NB4 (cell line): ENCODE measurements around the gene DENND2C.

Experiments
- DNase-seq: peaks from one replicate; pipeline ENCODE4 v3.0.0; 2010; ENCODE audit warnings: low read depth
- H3K4me3 ChIP-seq: one replicate; pipeline ENCODE4 v1.5.1; 2011; ENCODE audit warnings: mild to moderate bottlenecking, low read depth, low read length, moderate library complexity
- CTCF ChIP-seq: IDR thresholded peaks from one replicate; pipeline ENCODE4 v1.5.1; 2012; ENCODE audit warnings: low read depth, low read length
- MYC ChIP-seq: IDR thresholded peaks from 2 replicates; pipeline ENCODE4 v1.6.1; 2011; ENCODE audit warnings: low read depth, low read length
- POLR2A ChIP-seq: IDR thresholded peaks from 2 replicates; pipeline ENCODE4 v1.6.1; 2011; ENCODE audit warnings: mild to moderate bottlenecking; ENCODE audit not compliant: insufficient read length; ENCODE audit errors: extremely low read depth
- TF ChIP-seq, protein P1 (sequence below): IDR thresholded peaks from 2 replicates; pipeline ENCODE4 v1.6.1; 2011; ENCODE audit warnings: low read depth, low read length

Gene DENND2C

GRCh38 chr1:114696810-114697209, 27.0 kb upstream of the DENND2C start:
- H3K4me3 ChIP-seq = no peak overlapping the region
- TF ChIP-seq, protein P1, sequence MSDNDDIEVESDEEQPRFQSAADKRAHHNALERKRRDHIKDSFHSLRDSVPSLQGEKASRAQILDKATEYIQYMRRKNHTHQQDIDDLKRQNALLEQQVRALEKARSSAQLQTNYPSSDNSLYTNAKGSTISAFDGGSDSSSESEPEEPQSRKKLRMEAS = no peak
- TF ChIP-seq MYC = no peak
- TF ChIP-seq CTCF = no peak
- TF ChIP-seq POLR2A = no peak
- DNase-seq = no peak

- TF ChIP-seq MYC (no peak), POLR2A (no peak), CTCF (no peak)
- TF ChIP-seq, protein P1 = no peak
- H3K4me3 ChIP-seq = no peak within 1 kb of the TSS
- no peak for DNase-seq
These were observed 25.7 kb upstream of the DENND2C start, which contains the start of gene AMPD1 for GRCh38 chr1:114695430-114696058. TSS of gene AMPD1 (minus strand) at chr1:114695546. CDS start at chr1:114695471, 75 bp downstream.

DNA sequence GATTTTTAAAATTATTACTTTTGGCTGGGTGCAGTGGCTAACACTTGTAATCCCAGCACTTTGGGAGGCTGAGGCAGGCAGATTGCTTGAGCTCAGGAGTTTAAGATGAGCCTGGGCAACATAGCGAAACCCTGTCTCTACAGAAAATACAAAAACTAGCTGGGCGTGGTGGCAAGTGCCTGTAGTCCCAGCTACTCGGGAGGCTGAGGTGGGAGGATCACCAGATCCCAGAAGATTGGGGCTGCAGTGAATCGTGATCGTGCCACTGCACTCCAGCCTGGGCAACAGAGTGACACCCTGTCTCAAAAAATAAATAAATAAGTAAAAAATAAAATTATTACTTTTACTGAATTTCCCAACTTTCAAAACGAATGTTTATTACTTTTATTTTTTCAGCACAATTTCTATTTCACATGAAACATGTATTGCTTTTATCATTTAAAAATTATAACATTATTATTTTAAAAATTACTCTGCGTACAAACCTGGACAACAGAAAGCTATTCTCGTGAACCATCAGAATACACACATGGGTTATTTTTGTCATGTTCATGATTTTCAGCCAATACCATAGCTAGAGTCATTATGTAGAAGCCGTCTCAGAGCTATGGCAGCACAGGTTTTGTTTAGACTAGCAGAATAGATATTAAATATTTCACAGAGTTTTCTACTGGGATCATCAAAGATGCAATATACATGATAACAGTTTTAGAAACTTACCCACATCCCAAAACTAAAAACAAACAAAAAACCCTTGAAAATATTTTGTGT, 24.9 kb upstream of the DENND2C start:
- H3K4me3 ChIP-seq = no peak overlapping the region
- TF ChIP-seq CTCF (no peak), POLR2A (no peak), MYC (no peak)
- TF ChIP-seq, protein P1 = no peak
- no peak for DNase-seq

DNA sequence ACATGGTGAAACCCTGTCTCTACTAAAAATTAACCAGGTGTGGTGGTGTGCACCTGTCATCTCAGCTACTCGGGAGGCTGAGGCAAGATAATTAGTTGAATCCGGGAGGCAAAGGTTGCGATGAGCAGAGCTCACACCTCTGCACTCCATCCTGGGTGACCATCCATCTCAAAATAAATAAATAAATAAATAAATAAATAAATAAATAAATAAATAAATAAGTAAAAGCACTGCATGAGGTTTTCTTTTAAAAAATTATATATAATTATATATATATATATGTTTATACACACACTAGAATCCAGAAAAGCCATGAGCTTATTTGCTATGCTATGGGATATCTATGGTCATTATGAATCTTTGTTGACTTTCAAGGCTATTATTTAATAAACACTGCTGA, 23.1 kb upstream of the DENND2C start:
- H3K4me3 ChIP-seq = no peak overlapping the region
- DNase-seq = no peak
- TF ChIP-seq, protein P1 = no peak
- TF ChIP-seq POLR2A (no peak), MYC (no peak), CTCF (no peak)

- no peak overlapping the region for H3K4me3 ChIP-seq
- no peak for DNase-seq
These were observed 21.2 kb upstream of the DENND2C start for GRCh38 chr1:114691061-114691460.

More at GRCh38 chr1:114691061-114691460, 21.2 kb upstream of the DENND2C start:
- TF ChIP-seq POLR2A = no peak
- no peak for TF ChIP-seq CTCF
- no peak for TF ChIP-seq MYC
- TF ChIP-seq, protein P1 = no peak
